ENCODE results near the gene KIAA1549. TPM values are rescaled to one million over a fixed set of nuclear protein-coding genes. Genes with fewer than 3 reads are reported as not detected.
"Not testable (repeated sequence)": the region's sequence is repeated elsewhere in the genome, so short reads cannot be mapped to it uniquely, and the experiment has no call there.

Gene KIAA1549
- total RNA-seq (2014; rRNA removed; shearing (Covaris generic)): 11.8 and 12.5 TPM in 2 replicates

GRCh38 chr7:138981332-138982203, at the start of gene KIAA1549:
Gene KIAA1549, minus strand, starts transcription at chr7:138981389. Its CDS starts 120 bp downstream, at chr7:138981269.
- peak within 1 kb of the TSS; percentile 87 for H3K4me3 ChIP-seq
- 0 out of 2 replicates have a peak, but pooled peaks cover 3% of the 10 kb centered on the region for H3K27me3 ChIP-seq
- peak; percentile 60 to 76 for DNase-seq
- H3K4me1 ChIP-seq: peaks cover 7% of the 10 kb centered on the region
- peak within 1 kb of the TSS; percentile 31; the same call in 1 of the 2 replicates for H3K27ac ChIP-seq
- no peaks in the 10 kb centered on the region for H3K36me3 ChIP-seq
- no peaks in the 10 kb centered on the region for H3K9me3 ChIP-seq (replicated peaks)

DNA sequence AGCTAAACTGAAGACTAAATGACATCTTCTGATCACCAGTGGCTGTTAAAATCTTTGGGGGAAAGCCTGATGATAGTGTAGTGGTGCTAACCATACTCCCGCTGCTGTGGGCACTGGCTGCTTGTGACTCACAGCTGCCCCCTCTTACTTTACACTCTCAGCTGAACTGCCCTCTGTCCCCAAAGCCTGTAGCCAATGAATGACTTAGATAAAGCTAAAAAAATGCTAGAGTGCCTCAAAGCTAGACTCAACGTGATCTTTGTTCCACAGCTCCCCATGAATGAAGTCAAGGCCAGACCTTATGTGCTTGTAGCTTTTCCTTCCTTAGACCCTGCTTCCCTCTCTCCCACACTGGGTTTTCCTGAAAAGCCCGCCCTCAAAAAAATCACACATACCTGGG, 48.2 kb upstream of the KIAA1549 start:
- Histone ChIP-seq H3K27me3 (no peaks in the 10 kb centered on the region), H3K4me3 (no peak overlapping the region), H3K36me3 (peaks cover 94% of the 10 kb centered on the region), H3K4me1 (0 out of 2 replicates have a peak, but pooled peaks cover 3% of the 10 kb centered on the region), H3K27ac (no peak overlapping the region), H3K9me3 (replicated peaks) (no peaks in the 10 kb centered on the region)
- DNase-seq: no peak

- Histone ChIP-seq H3K27ac (no peak overlapping the region), H3K9me3 (replicated peaks) (no peaks in the 10 kb centered on the region), H3K4me3 (no peak overlapping the region), H3K4me1 (no peaks in the 10 kb centered on the region), H3K27me3 (no peaks in the 10 kb centered on the region), H3K36me3 (peaks cover 91% of the 10 kb centered on the region)
- no peak for DNase-seq
Measured at GRCh38 chr7:139026551-139026950, 45.4 kb upstream of the KIAA1549 start.

GRCh38 chr7:139025861-139026260, 44.7 kb upstream of the KIAA1549 start:
- peaks cover 91% of the 10 kb centered on the region for H3K36me3 ChIP-seq
- H3K4me1 ChIP-seq; H3K27me3 ChIP-seq; H3K4me3 ChIP-seq; H3K9me3 ChIP-seq (replicated peaks); DNase-seq; H3K27ac ChIP-seq: not testable (repeated sequence)

DNA sequence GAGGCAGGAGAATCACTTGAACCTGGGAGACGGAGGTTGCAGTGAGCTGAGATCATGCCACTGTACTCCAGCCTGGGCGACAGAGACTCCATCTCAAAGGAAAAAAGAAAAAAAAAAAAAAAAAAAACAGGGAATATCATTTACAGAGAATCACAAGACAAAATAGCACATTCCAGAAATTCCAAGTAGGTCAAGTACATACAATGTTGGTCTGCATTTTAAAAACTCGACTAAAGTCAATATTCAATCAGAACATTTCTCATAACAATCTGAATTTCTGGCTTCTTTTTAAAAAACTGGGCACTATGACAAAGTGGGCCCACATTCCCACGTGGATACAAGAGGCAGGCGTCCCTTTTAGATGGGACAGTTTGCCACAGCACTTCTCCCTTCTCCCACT, 41.9 kb upstream of the KIAA1549 start:
- Histone ChIP-seq H3K27me3 (no peaks in the 10 kb centered on the region), H3K27ac (no peak overlapping the region), H3K4me3 (no peak overlapping the region), H3K4me1 (no peaks in the 10 kb centered on the region), H3K36me3 (peaks cover 74% of the 10 kb centered on the region), H3K9me3 (replicated peaks) (no peaks in the 10 kb centered on the region)
- DNase-seq: no peak

- peaks cover 67% of the 10 kb centered on the region for H3K36me3 ChIP-seq
- no peak for DNase-seq
- no peaks in the 10 kb centered on the region for H3K27me3 ChIP-seq
- H3K4me3 ChIP-seq: no peak overlapping the region
- no peaks in the 10 kb centered on the region for H3K9me3 ChIP-seq (replicated peaks)
- H3K4me1 ChIP-seq: no peaks in the 10 kb centered on the region
- no peak overlapping the region for H3K27ac ChIP-seq
Measured at GRCh38 chr7:139022286-139022685, 41.1 kb upstream of the KIAA1549 start.

- H3K4me3 ChIP-seq: no peak overlapping the region
- H3K27ac ChIP-seq: no peak overlapping the region
- no peak for DNase-seq
- H3K27me3 ChIP-seq: no peaks in the 10 kb centered on the region
- no peaks in the 10 kb centered on the region for H3K9me3 ChIP-seq (replicated peaks)
- no peaks in the 10 kb centered on the region for H3K4me1 ChIP-seq
- peaks cover 36% of the 10 kb centered on the region for H3K36me3 ChIP-seq
Measured at GRCh38 chr7:139018910-139019309, 37.7 kb upstream of the KIAA1549 start.

GRCh38 chr7:139016931-139017511, 35.8 kb upstream of the KIAA1549 start:
- Histone ChIP-seq H3K4me3 (no peak overlapping the region), H3K36me3 (peaks cover 19% of the 10 kb centered on the region), H3K27ac (no peak overlapping the region), H3K4me1 (no peaks in the 10 kb centered on the region), H3K9me3 (replicated peaks) (no peaks in the 10 kb centered on the region), H3K27me3 (no peaks in the 10 kb centered on the region)
- DNase-seq: peak; percentile 72 to 85

DNA sequence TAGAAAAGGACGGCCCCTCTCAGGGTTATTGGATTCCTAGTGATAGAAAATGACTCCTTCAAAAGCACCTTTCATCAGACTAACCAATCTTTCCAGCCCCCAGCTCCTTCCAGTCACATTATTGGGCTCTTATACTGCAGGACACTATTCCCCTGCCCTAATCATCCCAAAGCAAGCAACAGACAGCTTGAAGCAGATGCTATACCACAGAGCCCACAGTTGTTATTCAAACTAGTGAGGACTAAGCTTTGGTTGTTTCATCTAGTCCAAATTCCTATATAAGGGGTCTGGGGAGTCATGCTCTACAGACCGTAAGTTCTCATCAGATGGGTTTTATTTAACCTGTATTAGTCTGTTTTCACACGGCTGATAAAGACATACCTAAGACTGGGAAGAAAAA, 30.2 kb upstream of the KIAA1549 start:
- Histone ChIP-seq H3K27ac (no peak overlapping the region), H3K4me3 (no peak overlapping the region), H3K27me3 (no peaks in the 10 kb centered on the region), H3K4me1 (no peaks in the 10 kb centered on the region), H3K36me3 (no peaks in the 10 kb centered on the region), H3K9me3 (replicated peaks) (peaks cover 4% of the 10 kb centered on the region; the same call in 1 of the 2 replicates)
- no peak for DNase-seq

- no peaks in the 10 kb centered on the region for H3K4me1 ChIP-seq
Measured at GRCh38 chr7:139004321-139005090, 23.3 kb upstream of the KIAA1549 start.

GRCh38 chr7:138999414-138999813, 18.2 kb upstream of the KIAA1549 start:
- DNase-seq: no peak
- Histone ChIP-seq H3K27ac (no peak overlapping the region), H3K4me1 (no peaks in the 10 kb centered on the region), H3K36me3 (no peaks in the 10 kb centered on the region), H3K27me3 (no peaks in the 10 kb centered on the region), H3K4me3 (no peak overlapping the region), H3K9me3 (replicated peaks) (no peaks in the 10 kb centered on the region)

More at GRCh38 chr7:139004321-139005090, 23.3 kb upstream of the KIAA1549 start:
- no peak overlapping the region for H3K27ac ChIP-seq
- no peak for DNase-seq
- H3K4me3 ChIP-seq: no peak overlapping the region
- peaks cover 4% of the 10 kb centered on the region; the same call in 1 of the 2 replicates for H3K9me3 ChIP-seq (replicated peaks)
- H3K27me3 ChIP-seq: no peaks in the 10 kb centered on the region
- no peaks in the 10 kb centered on the region for H3K36me3 ChIP-seq

GRCh38 chr7:138992052-138992531, 10.9 kb upstream of the KIAA1549 start:
- H3K27ac ChIP-seq: peak overlapping the region; percentile 59
- H3K4me1 ChIP-seq: peaks cover 11% of the 10 kb centered on the region
- peaks cover 9% of the 10 kb centered on the region for H3K9me3 ChIP-seq (replicated peaks)
- no peaks in the 10 kb centered on the region for H3K36me3 ChIP-seq
- H3K27me3 ChIP-seq: no peaks in the 10 kb centered on the region
- H3K4me3 ChIP-seq: peak overlapping the region; percentile 14; the same call in 1 of the 2 replicates
- DNase-seq: peak; percentile 63 to 69

GRCh38 chr7:138987686-138988085, 6.5 kb upstream of the KIAA1549 start:
- no peak for DNase-seq
- Histone ChIP-seq H3K9me3 (replicated peaks) (peaks cover 9% of the 10 kb centered on the region), H3K4me3 (no peak overlapping the region), H3K27ac (no peak overlapping the region), H3K36me3 (no peaks in the 10 kb centered on the region), H3K4me1 (peaks cover 11% of the 10 kb centered on the region), H3K27me3 (no peaks in the 10 kb centered on the region)

DNA sequence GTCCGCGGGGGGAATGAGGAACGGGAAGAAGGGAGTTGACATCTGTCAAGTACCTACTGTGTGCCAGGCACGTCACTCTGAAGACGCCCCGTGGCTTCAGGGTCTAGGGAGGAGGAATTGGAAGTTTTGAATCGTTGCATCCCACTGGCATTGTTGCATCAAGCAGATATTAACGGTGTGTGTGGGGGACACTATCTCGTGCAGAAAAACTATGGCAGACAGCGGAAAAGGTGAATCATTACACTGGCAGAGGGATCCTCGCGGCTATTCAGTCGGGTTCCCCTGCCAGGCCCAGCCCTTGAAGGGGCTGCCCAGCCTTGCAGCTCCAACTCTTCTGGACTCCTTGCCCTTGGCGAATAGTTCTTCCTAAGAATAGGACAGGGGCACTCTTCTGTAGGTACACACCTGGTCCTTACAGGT, 1.0 kb upstream of the KIAA1549 start:
- no peaks in the 10 kb centered on the region for H3K9me3 ChIP-seq (replicated peaks)
- no peak for DNase-seq
- H3K4me3 ChIP-seq: peak overlapping the region; percentile 87
- peaks cover under 1% of the 10 kb centered on the region for H3K4me1 ChIP-seq
- H3K27ac ChIP-seq: no peak overlapping the region
- H3K27me3 ChIP-seq: 0 out of 2 replicates have a peak, but pooled peaks cover 3% of the 10 kb centered on the region
- H3K36me3 ChIP-seq: no peaks in the 10 kb centered on the region
